SU-DHL-6 (cell line): Measurements from ENCODE around the gene INAFM1.

Source experiments
- CTCF ChIP-seq: fragments of 200-600 bp; sonication (generic); IDR thresholded peaks from one replicate; pipeline ENCODE4 v1.5.1; 2017; ENCODE audit warnings: antibody characterized with exemption, mild to moderate bottlenecking, low read length, moderate library complexity; ENCODE audit not compliant: insufficient read depth, poor library complexity, severe bottlenecking
- EZH2phosphoT487 ChIP-seq: fragments of 200-600 bp; sonication (generic), shearing (Covaris generic); conservative IDR thresholded peaks from 2 replicates; pipeline ENCODE4 v1.6.1; 2018; ENCODE audit warnings: mild to moderate bottlenecking, antibody characterized with exemption, low read length, moderate library complexity, mixed read lengths

GRCh38 chr19:47274891-47275761 lies 441 bp downstream of the INAFM1 start:
- TF ChIP-seq CTCF (no peak), EZH2phosphoT487 (no peak)
